Neuronal stem cell (in vitro differentiated cells): ENCODE measurements around the gene CPSF4L.

Experiments used
- DNase-seq: peaks from one replicate; pipeline ENCODE4 v3.0.0-alpha.2; 2013; ENCODE audit warnings: low spot score
- H2AFZ ChIP-seq: one replicate; pipeline ENCODE4 v1.6.1; 2013; ENCODE audit warnings: mild to moderate bottlenecking, low read length, inconsistent platforms
- H2AK5ac ChIP-seq: 2 replicates; pipeline ENCODE4 v1.6.1; 2013; ENCODE audit warnings: low read depth, mild to moderate bottlenecking, inconsistent platforms, low read length, moderate library complexity, mixed read lengths
- H2BK120ac ChIP-seq: 2 replicates; pipeline ENCODE4 v1.6.1; 2013; ENCODE audit warnings: low read depth, mild to moderate bottlenecking, inconsistent platforms, low read length, moderate library complexity, mixed read lengths
- H2BK12ac ChIP-seq: one replicate; pipeline ENCODE4 v1.6.1; 2013; ENCODE audit warnings: low read length, inconsistent platforms
- H2BK15ac ChIP-seq: 2 replicates; pipeline ENCODE4 v1.6.1; 2013; ENCODE audit warnings: mild to moderate bottlenecking, low read length, inconsistent platforms, mixed read lengths
- H2BK5ac ChIP-seq: one replicate; pipeline ENCODE4 v1.6.1; 2013; ENCODE audit warnings: inconsistent platforms, mild to moderate bottlenecking, low read length, moderate library complexity
- H3K14ac ChIP-seq: one replicate; pipeline ENCODE4 v1.6.1; 2013; ENCODE audit warnings: low read length, inconsistent platforms
- H3K18ac ChIP-seq: 2 replicates; pipeline ENCODE4 v1.6.1; 2013; ENCODE audit warnings: low read length, inconsistent platforms
- H3K23ac ChIP-seq: 2 replicates; pipeline ENCODE4 v1.6.1; 2013; ENCODE audit warnings: low read depth, mild to moderate bottlenecking, mixed read lengths, low read length, inconsistent platforms; ENCODE audit not compliant: poor library complexity
- H3K27ac ChIP-seq: replicated peaks from 3 replicates; pipeline ENCODE4 v1.5.1; 2013; ENCODE audit warnings: low read length, inconsistent platforms
- H3K27me3 ChIP-seq, 3 experiments: 2 replicates each; pipeline ENCODE4 v1.6.1; 2013; ENCODE audit warnings: low read length in 3 of 3, mild to moderate bottlenecking in 2 of 3, inconsistent platforms in 1 of 3, low read depth in 1 of 3, mixed read lengths in 1 of 3, moderate library complexity in 1 of 3; ENCODE audit not compliant: control insufficient read depth in 3 of 3, insufficient read depth in 3 of 3
- H3K36me3 ChIP-seq, 2 donors: replicated peaks in 1 of 2; 2 replicates each; pipeline ENCODE4 v1.6.1; 2013; ENCODE audit warnings: low read length in 2 of 2; ENCODE audit not compliant: control insufficient read depth in 2 of 2, insufficient read depth in 2 of 2
- H3K4ac ChIP-seq: 2 replicates; pipeline ENCODE4 v1.6.1; 2013; ENCODE audit warnings: inconsistent platforms, mild to moderate bottlenecking, low read length, moderate library complexity
- H3K4me1 ChIP-seq, 2 donors: 1 replicate in 1 of 2; 2 replicates in 1 of 2; pipeline ENCODE4 v1.6.1; 2013; ENCODE audit warnings: low read length in 2 of 2, low read depth in 1 of 2; ENCODE audit not compliant: control insufficient read depth in 2 of 2, insufficient read depth in 1 of 2
- H3K4me2 ChIP-seq: one replicate; pipeline ENCODE4 v1.6.1; 2013; ENCODE audit warnings: mild to moderate bottlenecking, low read length, inconsistent platforms; ENCODE audit not compliant: insufficient read depth, poor library complexity, severe bottlenecking
- H3K4me3 ChIP-seq, 2 donors: 2 replicates each; pipeline ENCODE4 v1.5.1; 2013; ENCODE audit warnings: low read length in 2 of 2, mild to moderate bottlenecking in 2 of 2, inconsistent platforms in 1 of 2, moderate library complexity in 1 of 2
- H3K79me1 ChIP-seq: one replicate; pipeline ENCODE4 v1.6.1; 2013; ENCODE audit warnings: low read depth, mild to moderate bottlenecking, inconsistent platforms, low read length, moderate library complexity
- H3K9ac ChIP-seq: one replicate; pipeline ENCODE4 v1.6.1; 2013; ENCODE audit warnings: mild to moderate bottlenecking, low read depth, low read length, inconsistent platforms; ENCODE audit not compliant: poor library complexity
- H3K9me3 ChIP-seq, 2 donors: replicated peaks in 1 of 2; 2 replicates each; pipeline versions ENCODE3 to v1.6.1; 2013; ENCODE audit warnings: low read length in 2 of 2, mild to moderate bottlenecking in 2 of 2, inconsistent platforms in 1 of 2, low read depth in 1 of 2, mixed read lengths in 1 of 2, moderate library complexity in 1 of 2; ENCODE audit not compliant: control insufficient read depth in 2 of 2, insufficient read depth in 1 of 2
- H4K8ac ChIP-seq: one replicate; pipeline ENCODE4 v1.6.1; 2013; ENCODE audit warnings: low read depth, mild to moderate bottlenecking, inconsistent platforms, low read length, moderate library complexity
- H4K91ac ChIP-seq: one replicate; pipeline ENCODE4 v1.6.1; 2013; ENCODE audit warnings: low read length, low read depth, mild to moderate bottlenecking, inconsistent platforms; ENCODE audit not compliant: poor library complexity
- WGBS, 2 donors: extraction: QIAGEN DNeasy Blood & Tissue Kit; methylation state at CpG; one replicate each; pipeline ENCODE4 v1.1.7; 2013; ENCODE audit warnings: missing lambda C conversion rate in 2 of 2, mixed read lengths in 1 of 2; ENCODE audit not compliant: insufficient read length in 2 of 2, insufficient replicate concordance in 1 of 2; ENCODE audit errors: extremely low coverage in 2 of 2; 5-methylcytosine and 5-hydroxymethylcytosine counted together

CPSF4L gene

GRCh38 chr17:73284906-73285602 lies 23.4 kb upstream of the CPSF4L start:
- no peak overlapping the region for H4K91ac ChIP-seq
- no peak overlapping the region for H3K4me2 ChIP-seq
- no peak overlapping the region for H3K4ac ChIP-seq
- no peak overlapping the region for H3K27ac ChIP-seq
- peak overlapping the region; percentile 49 for H3K23ac ChIP-seq
- H3K9me3 ChIP-seq: no peaks in the 10 kb centered on the region
- peak overlapping the region; percentile 49 for H2BK5ac ChIP-seq
- no peak overlapping the region for H3K14ac ChIP-seq
- H3K4me3 ChIP-seq: no peak overlapping the region
- H2AK5ac ChIP-seq: peak overlapping the region; percentile 47
- peak overlapping the region; percentile 24 for H2BK12ac ChIP-seq
- DNase-seq: no peak
- no peak overlapping the region for H2BK15ac ChIP-seq
- H3K36me3 ChIP-seq: peaks cover 14 to 20% of the 10 kb centered on the region in 2 donors
- H2AFZ ChIP-seq: no peak overlapping the region
- peaks cover 24 to 50% of the 10 kb centered on the region in 2 donors for H3K4me1 ChIP-seq
- no peak overlapping the region for H4K8ac ChIP-seq
- no peak overlapping the region for H2BK120ac ChIP-seq
- peaks cover 23% of the 10 kb centered on the region for H3K79me1 ChIP-seq
- H3K27me3 ChIP-seq: no peaks in the 10 kb centered on the region
- H3K18ac ChIP-seq: peak overlapping the region; percentile 84
- WGBS, 2 donors: no CpG with 5 or more reads among the region's 20 CpGs
- peak overlapping the region; percentile 72 for H3K9ac ChIP-seq

GRCh38 chr17:73284354-73284753 lies 22.7 kb upstream of the CPSF4L start:
- H3K36me3 ChIP-seq: peaks cover 14 to 20% of the 10 kb centered on the region in 2 donors
- H3K9me3 ChIP-seq: no peaks in the 10 kb centered on the region
- no peak overlapping the region for H3K18ac ChIP-seq
- no peak overlapping the region for H2BK15ac ChIP-seq
- H3K9ac ChIP-seq: no peak overlapping the region
- no peak overlapping the region for H4K91ac ChIP-seq
- H3K4me3 ChIP-seq: no peak overlapping the region
- no peak for DNase-seq
- H3K4me1 ChIP-seq: peaks cover 24 to 51% of the 10 kb centered on the region in 2 donors
- no peak overlapping the region for H3K4ac ChIP-seq
- no peaks in the 10 kb centered on the region for H3K27me3 ChIP-seq
- no peak overlapping the region for H3K14ac ChIP-seq
- no peak overlapping the region for H3K23ac ChIP-seq
- no peak overlapping the region for H2AK5ac ChIP-seq
- no peak overlapping the region for H2BK120ac ChIP-seq
- no peak overlapping the region for H2AFZ ChIP-seq
- H4K8ac ChIP-seq: no peak overlapping the region
- no peak overlapping the region for H3K4me2 ChIP-seq
- WGBS, 2 donors: no CpG with 5 or more reads among the region's 8 CpGs
- H2BK5ac ChIP-seq: peak overlapping the region; percentile 49
- no peak overlapping the region for H2BK12ac ChIP-seq
- peaks cover 23% of the 10 kb centered on the region for H3K79me1 ChIP-seq
- peak overlapping the region; percentile 48 for H3K27ac ChIP-seq

- H2AK5ac ChIP-seq: no peak overlapping the region
- WGBS, 2 donors: no CpG with 5 or more reads among the region's 10 CpGs
- no peaks in the 10 kb centered on the region for H3K27me3 ChIP-seq
- no peak overlapping the region for H3K4ac ChIP-seq
- no peak overlapping the region for H2BK120ac ChIP-seq
- H2BK5ac ChIP-seq: no peak overlapping the region
- peak; percentile 61 for DNase-seq
- H4K91ac ChIP-seq: no peak overlapping the region
- H3K36me3 ChIP-seq: peaks cover 14 to 20% of the 10 kb centered on the region in 2 donors
- peaks cover 22 to 48% of the 10 kb centered on the region in 2 donors for H3K4me1 ChIP-seq
- H2AFZ ChIP-seq: no peak overlapping the region
- no peak overlapping the region for H3K4me2 ChIP-seq
- H4K8ac ChIP-seq: no peak overlapping the region
- H3K4me3 ChIP-seq: no peak overlapping the region
- H3K79me1 ChIP-seq: peaks cover 20% of the 10 kb centered on the region
- H3K27ac ChIP-seq: no peak overlapping the region
- no peak overlapping the region for H3K23ac ChIP-seq
- no peak overlapping the region for H2BK12ac ChIP-seq
- H3K14ac ChIP-seq: no peak overlapping the region
- no peak overlapping the region for H3K9ac ChIP-seq
- H3K18ac ChIP-seq: no peak overlapping the region
- no peaks in the 10 kb centered on the region for H3K9me3 ChIP-seq
- no peak overlapping the region for H2BK15ac ChIP-seq
These were observed 22.2 kb upstream of the CPSF4L start for GRCh38 chr17:73283841-73284282.

GRCh38 chr17:73283250-73283649 lies 21.6 kb upstream of the CPSF4L start:
- Histone ChIP-seq H3K27ac (no peak overlapping the region), H3K4me3 (no peak overlapping the region), H3K27me3 (no peaks in the 10 kb centered on the region), H2BK15ac (no peak overlapping the region), H3K4me1 (peaks cover 22 to 45% of the 10 kb centered on the region in 2 donors), H2AFZ (no peak overlapping the region), H3K4me2 (no peak overlapping the region), H2AK5ac (no peak overlapping the region), H2BK12ac (no peak overlapping the region), H3K79me1 (peaks cover 20% of the 10 kb centered on the region), H3K9ac (no peak overlapping the region), H3K4ac (no peak overlapping the region), H4K91ac (no peak overlapping the region), H3K36me3 (peaks cover 14 to 20% of the 10 kb centered on the region in 2 donors), H4K8ac (no peak overlapping the region), H3K9me3 (no peaks in the 10 kb centered on the region), H3K18ac (peak overlapping the region; percentile 89), H2BK120ac (no peak overlapping the region), H3K14ac (no peak overlapping the region), H2BK5ac (peak overlapping the region; percentile 62), H3K23ac (no peak overlapping the region)
- no CpG with 5 or more reads among the region's 5 CpGs for WGBS, 2 donors
- DNase-seq: no peak
